AG20443 (cell line): Measurements from ENCODE around the gene TIMP3.

Experiments used
- DNase-seq: peaks from one replicate; pipeline ENCODE4 v3.0.0; 2012; ENCODE audit warnings: low spot score, mixed read lengths

TIMP3 gene

GRCh38 chr22:32882774-32883530 is 81.4 kb downstream of the TIMP3 start:
- no peak for DNase-seq

GRCh38 chr22:32887324-32887980 is 85.9 kb downstream of the TIMP3 start:
- DNase-seq, result no peak

- DNase-seq, result no peak
Observed at GRCh38 chr22:32888976-32889375, 87.5 kb downstream of the TIMP3 start.

GRCh38 chr22:32896891-32897290 is 95.4 kb downstream of the TIMP3 start:
- no peak for DNase-seq

GRCh38 chr22:32897400-32897799 is 95.9 kb downstream of the TIMP3 start:
- DNase-seq, result no peak

- DNase-seq, result no peak
Observed at GRCh38 chr22:32900886-32901635, 99.6 kb downstream of the TIMP3 start.

- no peak for DNase-seq
Observed at GRCh38 chr22:32901925-32902324, 100.4 kb downstream of the TIMP3 start.

GRCh38 chr22:32903507-32903906 is 102.0 kb downstream of the TIMP3 start:
- DNase-seq, result no peak

GRCh38 chr22:32904044-32904443 is 102.5 kb downstream of the TIMP3 start:
- peak; percentile 49 for DNase-seq

- no peak for DNase-seq
Observed at GRCh38 chr22:32905400-32905799, 103.9 kb downstream of the TIMP3 start.

- no peak for DNase-seq
Observed at GRCh38 chr22:32909581-32910428, 108.3 kb downstream of the TIMP3 start.

GRCh38 chr22:32910429-32910772 is 108.9 kb downstream of the TIMP3 start:
- DNase-seq, result no peak

GRCh38 chr22:32911503-32911902 is 110.0 kb downstream of the TIMP3 start:
- DNase-seq, result peak; percentile 47
